ENCODE data around the gene CNN3.

GRCh38 chr1:94899756-94900155 is 27.2 kb downstream of the CNN3 start:
- no peak for TF ChIP-seq CTCF (IDR thresholded peaks at IDR 0.05)
- TF ChIP-seq POLR2A (IDR thresholded peaks at IDR 0.05) = no peak

Data from uterus (tissue), 2 donors.